C4-2B (cell line): Measurements from ENCODE around the gene NFAM1.
A peak's percentile ranks its signal among the peaks of the same experiment; 100 is the strongest.

Experiments
- H3K27ac ChIP-seq: fragments of 450-650 bp; 2 replicates; pipeline ENCODE4 v1.5.1; 2017
- CTCF ChIP-seq: fragments of 450-650 bp; conservative IDR thresholded peaks from 2 replicates; pipeline ENCODE4 v1.5.1; 2017; ENCODE audit warnings: mild to moderate bottlenecking
- ZFX ChIP-seq: fragments of 450-650 bp; IDR thresholded peaks from 2 replicates; pipeline ENCODE4 v1.6.1; 2017

The NFAM1 gene, protein sequence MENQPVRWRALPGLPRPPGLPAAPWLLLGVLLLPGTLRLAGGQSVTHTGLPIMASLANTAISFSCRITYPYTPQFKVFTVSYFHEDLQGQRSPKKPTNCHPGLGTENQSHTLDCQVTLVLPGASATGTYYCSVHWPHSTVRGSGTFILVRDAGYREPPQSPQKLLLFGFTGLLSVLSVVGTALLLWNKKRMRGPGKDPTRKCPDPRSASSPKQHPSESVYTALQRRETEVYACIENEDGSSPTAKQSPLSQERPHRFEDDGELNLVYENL

DNA sequence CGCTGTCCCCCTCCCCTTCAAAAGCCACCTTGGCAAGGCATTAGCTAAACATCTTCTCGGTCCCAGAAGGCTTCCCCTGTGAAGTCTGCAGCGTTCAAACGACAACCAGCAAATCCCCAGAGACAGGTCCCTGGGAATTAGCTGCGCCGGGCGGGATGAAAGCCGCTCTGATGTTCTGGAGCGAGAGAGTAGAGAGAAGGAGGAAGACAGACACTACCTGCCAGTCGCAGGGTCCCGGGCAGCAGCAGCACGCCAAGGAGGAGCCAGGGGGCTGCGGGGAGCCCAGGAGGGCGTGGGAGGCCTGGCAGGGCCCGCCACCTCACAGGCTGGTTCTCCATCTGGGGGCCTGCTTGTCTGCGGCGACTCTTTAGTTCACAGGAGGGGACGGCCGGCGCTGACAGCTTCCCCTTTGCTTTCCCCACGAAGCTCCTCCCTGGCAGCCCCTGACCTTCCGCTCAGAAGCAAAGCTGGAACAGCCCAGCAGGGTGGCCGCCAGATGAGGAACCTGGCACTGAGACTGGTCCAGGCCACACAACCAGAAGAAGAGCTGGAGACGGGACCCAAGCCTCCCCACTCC lies at the start of gene NFAM1:
TSS of gene NFAM1 (minus strand) at position 384 of the 577 bp plus-strand sequence. CDS start at position 338, 46 bp downstream.
- no peak within 1 kb of the TSS for H3K27ac ChIP-seq
- TF ChIP-seq CTCF (no peak), ZFX (no peak)

- TF ChIP-seq CTCF (no peak), ZFX (no peak)
- no peak overlapping the region for H3K27ac ChIP-seq
Measured at GRCh38 chr22:42475122-42475521, 42.9 kb upstream of the NFAM1 start.

- H3K27ac ChIP-seq = no peak overlapping the region
- peak; percentile 86 for TF ChIP-seq CTCF
- TF ChIP-seq ZFX = no peak
Measured at GRCh38 chr22:42473484-42474193, 41.4 kb upstream of the NFAM1 start.

DNA sequence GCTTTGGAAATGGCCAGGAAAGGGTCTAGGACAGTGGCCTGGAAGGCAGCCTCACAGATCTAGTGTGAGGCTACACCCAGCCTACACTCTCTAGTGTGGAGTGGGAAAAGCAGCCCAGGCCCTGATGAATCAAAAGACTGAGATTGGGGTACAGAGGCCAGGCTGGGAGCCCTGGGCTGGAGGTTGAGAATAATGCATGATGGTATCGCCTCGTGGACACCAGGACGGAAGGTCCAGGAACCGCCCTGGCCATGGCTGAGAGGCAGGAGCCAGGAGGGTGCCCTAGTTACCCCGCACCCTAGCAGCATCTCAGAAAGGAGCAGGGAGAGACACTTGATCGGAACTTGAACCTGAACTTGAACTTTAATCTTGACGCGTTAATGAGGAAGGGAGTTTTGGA lies 40.5 kb upstream of the NFAM1 start:
- H3K27ac ChIP-seq = no peak overlapping the region
- TF ChIP-seq CTCF = no peak

DNA sequence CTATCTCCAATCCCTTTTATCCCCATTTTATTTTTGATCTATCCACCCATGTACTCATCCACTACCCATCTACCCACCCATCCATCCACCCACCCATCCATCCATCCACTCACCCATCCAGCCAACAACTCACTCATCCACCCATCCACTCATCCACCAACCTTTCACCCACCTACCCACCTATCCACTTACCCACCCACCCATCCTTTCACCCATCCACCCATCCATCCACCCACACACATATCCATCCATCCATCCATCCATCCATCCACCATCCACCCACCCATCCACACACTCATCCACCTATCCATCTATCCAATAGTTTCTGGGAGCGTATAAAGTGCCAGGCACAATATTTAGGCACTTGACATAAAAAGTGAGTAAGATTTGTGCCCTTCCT lies 39.2 kb upstream of the NFAM1 start:
- TF ChIP-seq ZFX (no peak), CTCF (no peak)
- H3K27ac ChIP-seq = no peak overlapping the region

- no peak for TF ChIP-seq CTCF
- TF ChIP-seq ZFX = no peak
- H3K27ac ChIP-seq = no peak overlapping the region
Measured at GRCh38 chr22:42470366-42471082, 38.3 kb upstream of the NFAM1 start.
